DLD1 (cell line): Measurements from ENCODE around the gene C1S.
"Not testable (repeated sequence)": the region's sequence is repeated elsewhere in the genome, so short reads cannot be mapped to it uniquely, and the experiment has no call there.

Source experiments
- in situ Hi-C: cut with HindIII; loops from 2 replicates; pipeline ENCODE4 v1.10.0; 2017; ENCODE audit warnings: low sequenced_read_pairs

The C1S gene

GRCh38 chr12:7046383-7047105 is 14.0 kb upstream of the C1S start:
- in situ Hi-C loops = no loop called here

DNA sequence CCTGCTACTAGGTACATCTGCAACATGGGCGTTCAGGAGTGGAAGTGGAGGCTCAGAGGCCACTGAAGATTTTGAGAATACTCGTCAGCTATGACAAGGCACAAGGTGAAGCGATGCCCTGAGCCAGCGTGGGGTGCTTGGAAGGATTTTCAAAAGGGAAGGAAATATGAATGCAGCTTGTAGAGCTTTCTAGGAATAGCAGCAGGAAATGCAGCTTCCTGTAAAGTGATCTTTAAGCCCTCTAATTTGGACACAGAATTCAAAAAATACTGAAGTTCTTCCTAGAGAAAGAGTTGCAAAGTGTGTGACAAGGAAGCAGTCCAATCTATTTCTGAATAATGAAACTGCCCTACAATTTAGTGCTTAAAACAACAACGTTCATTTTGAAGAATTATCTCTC is 13.2 kb upstream of the C1S start:
- in situ Hi-C loops = no loop called here

DNA sequence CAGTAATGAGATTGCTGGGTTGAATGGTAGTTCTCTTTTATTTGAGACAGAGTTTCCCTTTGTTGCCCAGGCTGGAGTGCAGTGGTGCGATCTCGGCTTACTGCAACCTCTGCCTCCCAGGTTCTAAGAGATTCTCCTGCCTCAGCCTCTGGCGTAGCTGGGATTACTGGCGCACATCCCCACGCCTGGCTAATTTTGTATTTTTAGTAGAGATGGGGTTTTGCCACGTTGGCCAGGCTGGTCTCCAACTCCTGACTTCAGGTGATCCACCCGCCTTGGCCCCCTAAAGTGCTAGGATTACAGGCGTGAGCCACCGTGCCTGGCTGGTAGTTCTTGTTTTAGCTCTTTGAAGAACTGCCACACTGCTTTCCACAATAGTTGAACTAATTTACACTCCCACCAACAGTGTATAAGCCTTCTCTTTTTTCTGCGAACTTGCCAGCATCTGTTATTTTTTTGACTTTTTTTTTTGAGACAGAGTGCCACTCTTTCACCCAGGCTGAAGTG is 11.0 kb upstream of the C1S start:
- in situ Hi-C loops = not testable (repeated sequence)

DNA sequence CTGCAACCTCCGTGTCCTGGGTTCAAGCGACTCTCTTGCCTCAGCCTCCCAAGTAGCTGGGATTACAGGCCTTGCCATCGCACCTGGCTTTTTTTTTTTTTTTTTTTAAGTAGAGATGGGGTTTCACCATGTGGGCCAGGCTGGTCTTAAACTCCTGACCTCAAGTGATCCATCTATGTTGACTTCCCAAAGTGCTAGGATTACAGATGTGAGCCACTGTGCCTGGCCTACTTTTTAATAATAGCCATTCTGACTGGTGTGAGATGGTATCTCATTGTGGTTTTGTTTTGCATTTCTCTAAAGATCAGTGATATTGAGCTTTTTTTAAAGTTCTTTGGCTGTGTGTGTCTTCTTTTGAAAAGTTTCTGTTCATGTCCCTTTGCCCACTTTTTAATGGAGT is 10.5 kb upstream of the C1S start:
- in situ Hi-C loops = not testable (repeated sequence)

- in situ Hi-C loops = no loop called here
Measured at GRCh38 chr12:7054925-7055324, 5.6 kb upstream of the C1S start.

- in situ Hi-C loops = not testable (repeated sequence)
Measured at GRCh38 chr12:7055736-7056135, 4.8 kb upstream of the C1S start.

DNA sequence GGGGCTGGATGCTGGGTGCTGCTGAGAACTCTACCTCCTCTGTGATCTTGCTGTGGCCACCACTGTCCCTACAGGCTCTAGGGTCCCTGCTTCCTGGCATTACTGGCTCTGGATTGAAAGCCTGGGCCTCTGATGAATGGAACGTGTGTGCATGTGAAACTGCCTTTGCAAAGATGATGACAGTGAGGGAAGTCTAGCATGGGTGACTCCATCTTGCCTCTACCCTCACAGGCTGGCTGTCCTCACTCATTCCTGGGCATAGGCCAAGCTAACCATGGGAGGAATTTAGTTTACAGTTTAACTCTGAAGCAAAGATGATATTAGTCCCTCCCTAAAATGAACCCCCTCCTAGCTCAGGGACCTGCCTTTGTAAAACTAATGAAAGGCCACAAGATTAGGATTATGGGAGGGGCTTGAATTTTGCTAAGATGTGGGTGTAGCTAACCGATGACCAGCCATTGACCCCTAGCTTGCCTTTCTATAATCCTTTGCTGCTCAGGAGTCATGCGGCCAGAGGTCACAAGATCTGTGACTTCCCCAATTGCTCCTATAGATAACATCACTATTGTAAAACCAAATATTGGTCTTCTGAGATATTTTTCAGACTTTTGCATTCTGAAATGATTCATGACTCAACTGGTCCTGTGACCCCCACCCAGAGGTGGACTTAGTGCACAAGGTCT is 2.2 kb upstream of the C1S start:
- in situ Hi-C loops = no loop called here

DNA sequence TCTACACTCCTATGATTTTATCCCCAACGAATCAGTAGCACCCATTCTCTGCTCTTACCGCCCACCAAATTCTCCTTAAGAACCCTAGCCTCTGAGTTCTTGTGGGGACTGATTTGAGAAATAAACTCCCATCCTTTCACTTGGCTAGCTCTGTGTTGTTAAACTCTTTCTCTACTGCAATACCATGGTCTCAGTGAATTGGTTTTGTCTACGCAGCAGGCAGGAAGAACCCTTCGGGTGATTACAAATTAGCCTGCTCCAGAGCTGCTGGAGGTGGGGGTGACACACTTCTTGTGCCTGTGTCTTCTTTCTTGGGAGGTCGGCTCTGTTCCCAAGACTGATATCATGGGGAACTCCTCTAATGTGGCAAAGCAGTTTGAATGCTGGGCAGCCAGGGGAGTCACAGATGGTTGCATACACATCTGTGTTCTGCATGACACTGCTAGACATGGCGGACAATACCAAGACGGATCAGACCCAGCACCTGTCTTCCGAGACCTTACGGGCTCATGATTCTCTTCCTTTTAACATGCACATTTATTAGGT is 1.6 kb upstream of the C1S start:
- in situ Hi-C loops = no loop called here

DNA sequence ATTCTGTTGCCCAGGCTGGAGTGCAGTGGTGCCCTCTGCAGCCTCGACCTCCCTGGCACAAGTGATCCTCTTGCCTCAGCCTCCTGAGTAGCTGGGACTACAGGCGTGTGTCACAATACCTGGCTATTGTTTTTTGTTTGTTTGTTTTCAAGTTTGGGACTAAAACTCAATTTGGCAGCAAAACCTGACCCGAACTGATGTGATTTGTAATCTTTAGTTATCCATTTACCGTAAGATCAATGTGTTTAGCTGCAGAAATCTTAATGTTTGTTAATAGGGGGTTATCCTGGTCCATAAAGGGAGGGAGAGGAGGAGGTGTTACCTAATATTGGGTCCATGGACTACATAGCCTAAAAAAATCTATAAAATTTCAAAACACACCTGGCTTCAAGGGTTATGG is 738 bp upstream of the C1S start:
- in situ Hi-C loops = no loop called here

- in situ Hi-C loops = no loop called here
Measured at GRCh38 chr12:7061138-7061537, 620 bp downstream of the C1S start.

GRCh38 chr12:7061596-7061995 is 1.1 kb downstream of the C1S start:
- in situ Hi-C loops = no loop called here

GRCh38 chr12:7064516-7064915 is 4.0 kb downstream of the C1S start:
- in situ Hi-C loops = no loop called here

- in situ Hi-C loops = no loop called here
Measured at GRCh38 chr12:7065073-7065623, 4.6 kb downstream of the C1S start.

GRCh38 chr12:7066596-7066995 is 6.1 kb downstream of the C1S start:
- in situ Hi-C loops = no loop called here

GRCh38 chr12:7067096-7067495 is 6.6 kb downstream of the C1S start:
- in situ Hi-C loops = no loop called here

DNA sequence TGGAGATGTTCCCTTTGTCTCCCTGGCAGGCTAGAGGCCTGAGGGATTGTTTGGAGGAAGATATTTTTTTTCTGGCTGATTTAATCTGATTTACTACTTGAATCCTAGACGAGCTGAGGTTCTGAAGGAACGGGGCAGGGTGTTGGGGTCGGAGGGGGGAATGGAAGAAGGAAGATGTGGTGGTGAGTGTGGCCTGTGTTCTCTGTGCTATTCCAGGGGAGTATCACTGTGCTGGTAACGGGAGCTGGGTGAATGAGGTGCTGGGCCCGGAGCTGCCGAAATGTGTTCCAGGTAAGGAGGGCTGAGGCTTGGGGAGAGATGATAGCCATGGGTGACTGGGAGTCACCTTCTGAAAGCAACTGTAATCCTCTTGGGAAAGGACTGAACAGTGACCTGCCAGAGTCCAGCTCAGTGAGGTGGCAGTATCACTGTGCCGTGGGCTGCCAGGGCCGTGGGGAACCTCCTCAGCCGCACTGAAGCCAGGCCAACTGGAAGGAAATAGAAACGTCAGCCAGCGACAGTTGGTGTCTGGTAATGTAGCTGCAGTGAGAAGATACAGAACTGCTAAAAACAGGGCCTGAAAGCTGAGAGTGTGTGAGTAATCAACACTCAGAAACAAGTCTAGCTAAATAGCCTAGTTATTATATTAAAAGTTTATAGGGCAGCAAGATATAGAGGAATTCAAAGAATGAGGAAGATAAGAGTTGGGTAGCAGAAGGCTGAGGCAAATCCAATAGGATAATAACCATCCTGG is 7.9 kb downstream of the C1S start:
- in situ Hi-C loops = no loop called here

DNA sequence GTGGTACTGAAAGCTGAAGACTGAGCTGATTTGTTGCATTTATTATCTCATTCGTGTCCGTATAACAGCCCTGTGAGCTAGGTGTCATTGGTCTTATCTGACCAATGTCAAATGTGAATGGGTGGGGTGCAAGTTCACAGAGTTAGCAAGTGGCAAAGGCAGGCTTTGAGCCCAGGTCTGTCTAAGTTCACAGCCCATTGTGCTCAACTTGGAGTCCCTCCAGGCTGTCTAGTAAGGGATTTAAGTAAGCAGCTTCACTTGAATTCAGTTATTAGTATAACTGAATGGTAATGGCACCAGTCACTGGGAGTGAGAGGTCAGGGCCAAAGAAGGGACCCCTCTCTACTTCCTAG is 8.5 kb downstream of the C1S start:
- in situ Hi-C loops = no loop called here

- in situ Hi-C loops = no loop called here
Measured at GRCh38 chr12:7069386-7069785, 8.9 kb downstream of the C1S start.

DNA sequence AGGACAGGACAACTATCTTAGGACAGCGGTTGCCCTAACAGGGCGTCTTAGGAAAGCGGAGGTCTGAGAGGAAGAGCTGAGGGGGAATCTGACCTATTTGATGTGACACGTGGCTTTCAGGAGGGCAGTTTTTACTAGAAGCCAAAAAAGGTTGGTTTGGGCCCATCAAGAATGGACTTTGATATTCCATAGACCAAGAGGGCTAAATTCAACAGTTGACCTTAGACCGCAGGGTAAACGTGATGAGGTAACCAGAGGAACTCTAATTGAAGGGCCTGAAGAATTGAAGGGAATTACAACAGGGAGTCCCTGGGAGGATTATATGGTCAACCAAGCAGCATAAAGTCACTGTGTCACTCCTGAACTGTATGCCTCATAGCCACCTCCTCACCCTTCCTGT is 11.5 kb downstream of the C1S start:
- in situ Hi-C loops = no loop called here

DNA sequence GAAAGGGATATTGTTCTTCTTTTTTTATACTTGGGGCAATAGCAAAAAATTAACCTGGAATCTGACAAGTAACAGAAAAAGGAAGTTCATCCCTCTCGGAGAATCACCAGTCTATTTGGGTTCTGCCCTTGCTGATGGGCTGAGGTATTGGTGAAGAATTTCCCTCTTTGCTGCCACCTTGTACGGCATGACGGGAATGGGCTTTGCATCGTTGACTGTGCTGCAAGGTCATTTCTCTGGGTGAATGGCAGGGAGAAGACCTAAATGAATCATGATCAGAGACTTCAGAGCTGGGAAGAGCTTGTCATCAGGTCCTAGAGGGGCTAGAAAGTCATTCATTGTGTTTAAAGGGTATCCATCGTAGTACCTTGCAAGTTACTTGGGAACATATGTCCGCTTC is 12.0 kb downstream of the C1S start:
- in situ Hi-C loops = no loop called here

- in situ Hi-C loops = no loop called here
Measured at GRCh38 chr12:7073946-7074345, 13.4 kb downstream of the C1S start.
